ENCODE measurements around the gene GALNT10. TPM values are rescaled to one million over a fixed set of nuclear protein-coding genes. Genes with fewer than 3 reads are reported as not detected.
A peak's percentile ranks its signal among the peaks of the same experiment; 100 is the strongest.

The GALNT10 gene
- total RNA-seq, 1 donor from 2014 or later: 18.6 TPM

- DNase-seq (ENCODE audit: low read depth): no peak
These were observed 240.6 kb downstream of the GALNT10 start for GRCh38 chr5:154430961-154431630.

GRCh38 chr5:154435226-154435625 is 244.7 kb downstream of the GALNT10 start:
- no peak for DNase-seq (ENCODE audit: low read depth)

- DNase-seq (ENCODE audit: low read depth): peak; percentile 13
These were observed 246.9 kb downstream of the GALNT10 start for GRCh38 chr5:154437281-154437965.

DNA sequence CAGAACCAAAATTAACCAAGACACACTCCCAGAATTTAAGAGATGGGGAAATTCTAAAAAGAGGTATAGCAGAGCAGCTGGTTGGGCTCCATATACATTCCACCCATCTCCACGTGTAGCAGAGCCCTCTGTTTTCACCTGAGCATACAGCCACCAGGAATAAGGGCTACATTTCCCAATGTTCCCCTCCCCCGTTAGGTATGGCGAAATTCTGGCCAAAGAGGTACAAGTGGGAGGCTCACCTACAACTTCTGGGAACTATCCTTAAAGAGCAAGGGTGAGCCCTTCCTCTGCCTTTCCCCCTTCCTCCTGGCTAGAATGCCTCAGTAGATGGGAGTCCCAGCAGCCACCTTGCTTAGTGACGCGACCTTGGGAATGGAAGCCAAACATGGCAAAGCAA is 250.0 kb downstream of the GALNT10 start:
- DNase-seq (ENCODE audit: low read depth): no peak

- no peak for DNase-seq (ENCODE audit: low read depth)
These were observed 252.3 kb downstream of the GALNT10 start for GRCh38 chr5:154442801-154443200.

DNA sequence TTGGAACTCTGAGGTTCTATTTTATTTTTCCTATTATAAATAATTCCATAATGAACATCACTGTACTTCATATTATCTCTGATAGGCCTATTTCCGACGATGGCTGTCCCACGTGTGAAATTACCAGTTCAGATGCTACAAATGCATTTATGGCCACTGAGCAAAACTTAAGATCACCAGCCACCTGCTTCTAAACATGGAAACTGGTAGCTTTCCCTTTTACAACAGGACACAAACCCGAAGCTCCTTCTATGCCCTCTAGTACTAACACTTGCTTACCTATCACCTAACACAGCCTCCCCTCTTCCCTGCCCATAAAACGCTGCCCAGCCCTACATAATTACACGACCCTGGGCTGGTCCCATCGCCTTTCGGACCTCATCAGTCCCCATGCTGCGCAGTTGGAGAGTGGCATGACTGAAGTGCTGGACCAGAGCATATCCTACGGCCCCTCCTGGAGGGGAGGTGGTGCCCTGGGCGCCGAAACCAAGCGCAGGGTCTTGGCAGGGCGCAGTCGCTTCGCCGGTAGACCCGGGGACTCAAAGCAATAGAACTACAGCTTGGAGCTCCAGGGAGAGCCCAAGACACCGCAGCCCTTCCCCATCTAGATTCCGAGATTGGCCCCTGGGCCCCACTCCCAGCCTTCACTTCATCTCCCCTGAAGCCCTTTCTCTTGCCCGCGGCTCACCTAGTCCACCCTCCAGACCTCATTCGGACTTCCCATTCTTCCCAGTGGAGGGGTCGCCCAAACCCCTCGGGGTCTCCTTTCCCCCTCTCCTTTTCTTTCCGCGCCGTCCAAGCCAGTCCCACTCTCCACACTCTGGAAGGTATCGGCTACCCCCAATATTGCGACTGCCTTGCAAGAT is 254.3 kb downstream of the GALNT10 start:
- peak; percentile 9 for DNase-seq (ENCODE audit: low read depth)

DNA sequence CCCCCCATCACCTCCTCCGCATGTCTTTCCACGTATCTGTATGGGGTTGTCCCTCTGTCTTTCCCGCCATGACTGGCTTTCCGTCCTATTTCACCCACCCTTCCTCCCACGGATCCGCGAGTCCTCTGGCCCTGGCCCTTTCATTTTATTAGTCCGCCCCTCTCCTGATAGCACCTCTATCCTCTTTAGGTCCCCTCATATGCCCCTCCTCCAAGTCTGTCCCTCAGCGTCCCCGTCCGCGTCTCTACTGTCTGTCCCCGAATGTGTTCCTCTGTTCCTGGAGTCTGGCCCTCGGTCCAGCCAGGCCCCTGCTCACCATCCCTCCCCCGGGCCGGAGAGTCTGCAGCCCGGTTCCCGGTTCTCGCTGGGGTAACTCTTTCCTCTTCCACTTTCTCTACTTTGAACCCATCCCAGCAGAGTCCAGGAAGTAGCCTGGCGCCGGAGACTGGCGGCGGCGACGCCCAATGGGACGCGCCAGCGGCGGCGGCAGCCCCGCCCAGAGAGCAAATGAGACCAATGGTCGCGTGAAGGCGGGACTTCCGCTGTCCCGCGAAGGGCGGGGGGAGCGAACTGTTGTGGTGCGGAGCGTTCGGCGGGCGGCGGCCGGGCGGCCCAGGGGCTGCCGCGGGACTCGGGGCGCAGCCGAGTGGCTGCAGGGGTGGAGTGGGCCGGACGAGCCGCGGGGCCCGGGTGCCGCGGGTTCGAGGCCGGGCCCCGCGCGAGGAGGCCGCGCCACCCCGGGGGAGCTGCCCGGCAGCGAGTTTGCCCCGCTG is 255.1 kb downstream of the GALNT10 start, which contains the start of gene SAP30L:
TSS of gene SAP30L (plus strand) at position 576 of the 773 bp plus-strand sequence. CDS start 608 bp downstream, outside the sequence.
- peak; percentile 96 for DNase-seq (ENCODE audit: low read depth)

GRCh38 chr5:154446195-154447088 is 255.9 kb downstream of the GALNT10 start:
- DNase-seq (ENCODE audit: low read depth): peak; percentile 60

GRCh38 chr5:154447089-154447725 is 256.7 kb downstream of the GALNT10 start:
- DNase-seq (ENCODE audit: low read depth): no peak

DNA sequence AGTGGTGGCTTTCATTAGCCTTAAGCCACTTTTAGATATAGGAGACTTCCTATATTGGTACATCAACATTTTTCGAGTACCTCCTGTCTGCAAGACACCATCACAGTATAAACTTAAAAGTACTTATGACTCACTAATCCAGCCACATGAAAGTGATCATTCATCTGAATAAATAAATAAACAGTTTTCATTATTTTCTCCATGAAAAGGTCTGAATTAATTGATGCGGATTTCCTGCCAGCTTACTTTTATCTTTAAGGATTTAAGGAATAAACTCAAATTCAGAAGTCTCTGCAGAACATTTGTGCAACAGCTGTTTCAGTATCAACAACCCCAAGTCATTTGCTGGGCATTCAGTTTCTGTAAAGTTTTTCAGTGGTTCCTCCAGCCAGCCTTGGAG is 259.3 kb downstream of the GALNT10 start:
- DNase-seq (ENCODE audit: low read depth): no peak

DNA sequence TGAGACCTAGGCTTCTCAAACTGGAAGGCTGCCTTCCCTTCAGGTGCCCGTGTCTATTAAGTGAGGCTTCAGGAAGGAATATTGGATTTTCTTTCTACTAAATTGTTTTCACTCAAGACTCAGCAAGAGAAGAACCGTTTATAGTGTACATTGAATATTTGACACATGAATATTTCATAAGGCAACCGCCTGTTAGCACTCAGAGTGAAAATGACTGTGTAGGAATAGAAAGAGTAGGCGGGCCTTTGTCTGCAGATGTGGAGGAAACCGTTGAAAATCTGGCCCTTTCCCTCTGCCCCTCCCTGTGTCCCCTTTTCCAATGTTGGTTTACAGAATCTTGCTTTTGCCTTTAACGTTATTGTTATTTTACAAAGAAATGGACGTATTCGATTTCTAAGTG is 261.4 kb downstream of the GALNT10 start:
- DNase-seq (ENCODE audit: low read depth): no peak

DNA sequence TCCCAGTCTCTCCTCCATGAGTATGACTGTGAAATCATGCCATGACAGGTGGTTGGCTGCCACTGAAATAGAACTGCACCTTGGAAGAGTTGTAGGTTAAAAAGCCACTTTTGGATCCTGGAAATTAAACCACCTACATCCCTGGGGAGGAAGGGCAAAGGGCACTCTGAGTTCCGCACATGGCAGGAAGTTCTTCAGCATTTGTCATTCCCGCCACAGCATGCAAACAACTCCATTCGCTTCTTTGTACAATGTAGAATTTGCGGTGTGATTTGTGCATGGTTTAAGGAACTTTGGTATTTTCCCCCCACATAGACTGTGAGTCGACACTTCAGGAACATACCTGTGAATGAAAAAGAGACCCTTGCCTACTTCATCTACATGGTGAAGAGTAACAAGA is 265.1 kb downstream of the GALNT10 start:
- no peak for DNase-seq (ENCODE audit: low read depth)

DNA sequence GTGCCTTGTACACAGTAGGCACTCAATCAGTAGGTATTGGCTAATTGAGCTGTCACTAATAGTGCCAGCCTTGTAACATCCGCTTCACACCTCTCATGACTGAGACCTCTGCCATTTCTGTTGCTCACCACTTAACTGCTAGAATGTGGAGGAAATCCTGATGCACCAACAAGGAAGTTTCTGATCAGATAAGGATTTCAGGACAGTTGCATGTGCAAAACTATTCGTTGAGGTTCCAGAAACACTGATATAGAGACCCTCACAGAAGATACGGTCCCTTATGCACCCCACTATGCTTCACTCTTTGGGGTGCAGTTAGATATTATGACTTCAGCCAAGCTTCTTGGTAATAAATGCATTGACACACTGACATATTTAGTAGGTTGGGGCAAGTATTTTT is 266.0 kb downstream of the GALNT10 start:
- DNase-seq (ENCODE audit: low read depth): no peak

- no peak for DNase-seq (ENCODE audit: low read depth)
These were observed 268.5 kb downstream of the GALNT10 start for GRCh38 chr5:154459015-154459414.

- DNase-seq (ENCODE audit: low read depth): no peak
These were observed 269.6 kb downstream of the GALNT10 start for GRCh38 chr5:154460172-154460571.

- DNase-seq (ENCODE audit: low read depth): no peak
These were observed 271.0 kb downstream of the GALNT10 start for GRCh38 chr5:154461531-154461930.

GRCh38 chr5:154464438-154464837 is 273.9 kb downstream of the GALNT10 start:
- DNase-seq (ENCODE audit: low read depth): peak; percentile 48

DNA sequence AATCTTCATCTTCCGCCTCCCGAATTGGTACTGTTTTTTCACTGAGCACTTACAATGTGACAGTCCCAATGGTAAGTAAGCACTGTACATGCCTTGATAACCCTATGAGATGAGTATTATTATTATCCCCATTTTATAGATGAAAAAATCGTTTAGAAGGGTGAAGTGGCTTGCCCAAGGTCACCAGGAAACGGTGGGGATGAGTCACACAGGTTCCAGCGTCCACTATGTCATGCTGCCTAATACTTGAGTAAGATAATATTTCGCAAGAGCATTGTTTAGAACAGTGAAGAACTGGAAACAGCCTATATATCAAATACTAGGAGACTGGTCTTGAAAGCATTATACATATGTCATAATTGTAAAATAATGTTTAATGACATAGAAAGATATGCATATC is 274.6 kb downstream of the GALNT10 start:
- DNase-seq (ENCODE audit: low read depth): no peak

DNA sequence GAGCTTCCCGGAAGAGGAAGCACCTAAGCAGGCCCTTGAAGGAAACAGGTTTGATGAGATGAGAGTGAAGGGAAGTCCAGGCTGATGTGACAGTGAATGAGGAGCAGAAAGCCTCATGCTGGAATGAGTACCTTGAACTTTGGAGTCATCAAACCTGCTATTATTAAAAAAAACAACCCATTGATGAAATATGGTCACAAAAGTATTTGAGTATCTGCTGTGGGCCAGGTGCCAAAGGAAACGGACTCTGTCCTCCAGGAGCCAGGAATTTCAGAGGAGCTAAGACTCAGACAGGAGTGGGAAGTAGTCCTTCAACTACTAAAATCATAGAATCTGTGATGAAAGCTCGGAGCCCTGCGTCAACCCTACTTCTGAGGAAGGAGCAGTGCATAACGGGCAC is 275.6 kb downstream of the GALNT10 start:
- DNase-seq (ENCODE audit: low read depth): no peak

DNA sequence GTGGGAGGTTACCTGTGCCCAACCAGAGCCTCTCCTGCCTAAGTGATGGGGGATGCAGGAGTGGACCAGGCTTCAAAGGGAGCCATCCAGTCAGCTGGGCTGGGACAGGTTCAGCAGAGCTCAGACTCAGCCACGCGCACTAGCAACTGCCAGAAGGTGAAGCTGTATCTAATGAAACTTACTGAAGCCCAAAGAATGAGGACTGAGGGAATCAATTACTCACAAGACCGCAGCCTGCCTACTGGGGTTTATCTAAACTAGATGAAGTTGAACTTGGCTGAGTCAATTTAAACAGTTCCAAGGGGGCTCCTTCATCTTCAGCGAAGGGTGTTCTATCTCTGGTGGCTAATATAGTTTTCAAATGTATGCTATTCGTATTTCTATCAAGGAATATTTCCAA is 276.1 kb downstream of the GALNT10 start:
- DNase-seq (ENCODE audit: low read depth): no peak
